ENCODE data around the gene PHOX2A. TPM values are rescaled to one million over a fixed set of nuclear protein-coding genes. Genes with fewer than 3 reads are reported as not detected.
"Not testable (repeated sequence)": the region's sequence is repeated elsewhere in the genome, so short reads cannot be mapped to it uniquely, and the experiment has no call there.

PHOX2A gene
- total RNA-seq, 1 donor from 2014 or later = not detected

DNA sequence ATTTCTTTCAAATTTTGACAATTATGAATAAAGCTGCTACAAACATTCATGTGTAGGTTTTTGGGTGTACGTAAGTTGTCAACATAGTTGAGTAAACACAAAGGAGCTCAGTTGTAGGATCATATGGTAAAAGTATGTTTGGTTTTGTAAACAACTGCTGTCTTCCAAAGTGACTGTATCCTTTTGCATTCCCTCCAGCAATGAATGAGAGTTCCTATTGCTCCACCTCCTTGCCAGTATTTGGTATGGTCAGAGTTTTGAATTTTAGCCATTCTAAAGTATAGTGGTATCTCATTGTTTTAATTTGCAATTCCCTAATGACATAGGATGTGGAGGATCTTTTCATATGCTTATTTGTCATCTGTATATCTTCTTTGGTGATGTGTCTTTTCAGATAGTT, 28.0 kb upstream of the PHOX2A start:
- Mint-ChIP-seq H3K27ac (ENCODE audit: unreplicated experiment) (no peak overlapping the region), H3K9me3 (ENCODE audit: unreplicated experiment) (no peaks in the 10 kb centered on the region), H3K27me3 (ENCODE audit: unreplicated experiment) (peaks cover 49% of the 10 kb centered on the region), H3K4me1 (ENCODE audit: unreplicated experiment) (no peaks in the 10 kb centered on the region), H3K36me3 (ENCODE audit: unreplicated experiment) (no peaks in the 10 kb centered on the region), H3K4me3 (ENCODE audit: unreplicated experiment) (no peak overlapping the region)
- TF ChIP-seq, protein P1, sequence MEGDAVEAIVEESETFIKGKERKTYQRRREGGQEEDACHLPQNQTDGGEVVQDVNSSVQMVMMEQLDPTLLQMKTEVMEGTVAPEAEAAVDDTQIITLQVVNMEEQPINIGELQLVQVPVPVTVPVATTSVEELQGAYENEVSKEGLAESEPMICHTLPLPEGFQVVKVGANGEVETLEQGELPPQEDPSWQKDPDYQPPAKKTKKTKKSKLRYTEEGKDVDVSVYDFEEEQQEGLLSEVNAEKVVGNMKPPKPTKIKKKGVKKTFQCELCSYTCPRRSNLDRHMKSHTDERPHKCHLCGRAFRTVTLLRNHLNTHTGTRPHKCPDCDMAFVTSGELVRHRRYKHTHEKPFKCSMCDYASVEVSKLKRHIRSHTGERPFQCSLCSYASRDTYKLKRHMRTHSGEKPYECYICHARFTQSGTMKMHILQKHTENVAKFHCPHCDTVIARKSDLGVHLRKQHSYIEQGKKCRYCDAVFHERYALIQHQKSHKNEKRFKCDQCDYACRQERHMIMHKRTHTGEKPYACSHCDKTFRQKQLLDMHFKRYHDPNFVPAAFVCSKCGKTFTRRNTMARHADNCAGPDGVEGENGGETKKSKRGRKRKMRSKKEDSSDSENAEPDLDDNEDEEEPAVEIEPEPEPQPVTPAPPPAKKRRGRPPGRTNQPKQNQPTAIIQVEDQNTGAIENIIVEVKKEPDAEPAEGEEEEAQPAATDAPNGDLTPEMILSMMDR (IDR thresholded peaks at IDR 0.05) = no peak
- no peak for DNase-seq (ENCODE audit: extremely low spot score, unreplicated experiment)

DNA sequence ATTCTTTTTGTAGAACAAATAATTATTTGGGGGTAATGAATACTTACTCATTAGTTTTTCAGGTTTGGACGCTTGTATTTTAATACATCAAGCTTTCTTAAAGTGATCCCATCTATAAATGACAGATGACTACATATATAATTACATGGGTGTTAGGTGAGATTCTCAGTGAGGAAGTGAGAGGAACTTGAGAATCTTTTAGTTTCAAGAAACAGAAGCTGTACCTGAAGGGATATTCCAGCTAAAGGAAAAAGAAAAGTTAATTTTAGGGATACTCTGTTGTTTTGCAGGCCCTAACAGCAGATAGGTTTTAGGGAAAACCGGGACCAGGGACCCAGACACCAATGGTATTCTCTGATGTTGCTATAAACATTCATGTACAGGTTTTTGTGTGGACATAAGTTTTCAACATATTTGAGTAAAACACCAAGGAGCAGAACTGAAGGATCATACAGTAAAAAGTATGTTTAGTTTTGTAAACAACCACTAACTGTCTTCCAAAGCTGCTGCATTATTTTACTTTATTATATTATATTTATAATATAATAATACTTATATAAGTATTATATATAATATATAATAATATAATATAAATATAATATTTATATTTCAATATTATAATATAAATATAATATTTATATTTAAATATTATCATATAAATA, 24.1 kb upstream of the PHOX2A start:
- Mint-ChIP-seq H3K4me1 (ENCODE audit: unreplicated experiment) (peaks cover 6% of the 10 kb centered on the region), H3K27me3 (ENCODE audit: unreplicated experiment) (peaks cover 44% of the 10 kb centered on the region), H3K4me3 (ENCODE audit: unreplicated experiment) (no peak overlapping the region), H3K27ac (ENCODE audit: unreplicated experiment) (no peak overlapping the region), H3K36me3 (ENCODE audit: unreplicated experiment) (no peaks in the 10 kb centered on the region), H3K9me3 (ENCODE audit: unreplicated experiment) (no peaks in the 10 kb centered on the region)
- TF ChIP-seq, protein P1 (IDR thresholded peaks at IDR 0.05) = no peak
- no peak for DNase-seq (ENCODE audit: extremely low spot score, unreplicated experiment)

GRCh38 chr11:72266960-72267359, 23.0 kb upstream of the PHOX2A start:
- H3K27me3 Mint-ChIP-seq (ENCODE audit: unreplicated experiment) = peaks cover 38% of the 10 kb centered on the region
- not testable (repeated sequence) for DNase-seq (ENCODE audit: extremely low spot score, unreplicated experiment); H3K4me1 Mint-ChIP-seq (ENCODE audit: unreplicated experiment)

GRCh38 chr11:72265951-72266350, 22.0 kb upstream of the PHOX2A start:
- TF ChIP-seq, protein P1 (IDR thresholded peaks at IDR 0.05) = no peak
- Mint-ChIP-seq H3K9me3 (ENCODE audit: unreplicated experiment) (no peaks in the 10 kb centered on the region), H3K4me1 (ENCODE audit: unreplicated experiment) (peaks cover 6% of the 10 kb centered on the region), H3K36me3 (ENCODE audit: unreplicated experiment) (no peaks in the 10 kb centered on the region), H3K27ac (ENCODE audit: unreplicated experiment) (no peak overlapping the region), H3K4me3 (ENCODE audit: unreplicated experiment) (no peak overlapping the region), H3K27me3 (ENCODE audit: unreplicated experiment) (peaks cover 33% of the 10 kb centered on the region)
- no peak for DNase-seq (ENCODE audit: extremely low spot score, unreplicated experiment)

More at GRCh38 chr11:72266960-72267359, 23.0 kb upstream of the PHOX2A start:
- H3K9me3 Mint-ChIP-seq (ENCODE audit: unreplicated experiment); H3K4me3 Mint-ChIP-seq (ENCODE audit: unreplicated experiment); H3K27ac Mint-ChIP-seq (ENCODE audit: unreplicated experiment); H3K36me3 Mint-ChIP-seq (ENCODE audit: unreplicated experiment): not testable (repeated sequence)

DNA sequence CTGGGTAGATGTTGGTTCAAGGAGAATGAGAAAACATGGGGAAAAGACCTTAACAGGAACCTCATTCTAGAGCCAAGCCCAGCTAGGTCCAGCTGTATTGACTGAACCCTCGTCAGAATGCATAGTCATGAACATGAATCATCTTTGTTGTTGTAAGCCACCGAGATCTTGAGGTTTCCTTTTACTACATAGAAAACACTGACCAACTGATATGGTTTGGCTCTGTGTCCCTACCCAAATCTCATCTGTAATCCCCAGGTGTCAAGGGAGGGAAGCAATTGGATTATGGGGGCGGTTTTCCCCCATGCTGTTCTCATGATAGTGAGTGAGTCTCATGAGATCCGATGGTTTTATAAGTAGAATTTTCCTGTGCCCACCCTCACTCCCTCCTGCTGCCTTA, 19.4 kb upstream of the PHOX2A start:
- Mint-ChIP-seq H3K9me3 (ENCODE audit: unreplicated experiment) (no peaks in the 10 kb centered on the region), H3K27ac (ENCODE audit: unreplicated experiment) (no peak overlapping the region), H3K4me3 (ENCODE audit: unreplicated experiment) (no peak overlapping the region), H3K27me3 (ENCODE audit: unreplicated experiment) (peaks cover 31% of the 10 kb centered on the region), H3K4me1 (ENCODE audit: unreplicated experiment) (peaks cover 6% of the 10 kb centered on the region), H3K36me3 (ENCODE audit: unreplicated experiment) (no peaks in the 10 kb centered on the region)
- no peak for DNase-seq (ENCODE audit: extremely low spot score, unreplicated experiment)
- TF ChIP-seq, protein P1 (IDR thresholded peaks at IDR 0.05) = no peak
